Thoracic aorta (tissue), 2 donors: ENCODE results near the gene GGT7. TPM values are rescaled to one million over a fixed set of nuclear protein-coding genes. Genes with fewer than 3 reads are reported as not detected.
A peak's percentile ranks its signal among the peaks of the same experiment; 100 is the strongest.

Experiments
- ATAC-seq: fragments of 150-250 bp; one replicate; pipeline ENCODE4 v1.8.0; 2017; ENCODE audit warnings: low read depth; ENCODE audit not compliant: insufficient number of reproducible peaks, low FRiP score
- DNase-seq: peaks from one replicate; pipeline ENCODE4 v3.0.0-alpha.2; 2020; ENCODE audit warnings: low spot score
- H3K27ac ChIP-seq, 2 donors: fragments of 200-600 bp; sonication (generic); 1 replicate in 1 of 2; 2 replicates in 1 of 2; pipeline ENCODE4 v1.5.1; 2016; ENCODE audit warnings: mild to moderate bottlenecking in 2 of 2, moderate library complexity in 2 of 2
- H3K27me3 ChIP-seq: fragments of 200-600 bp; sonication (generic); replicated peaks from 2 replicates; pipeline ENCODE4 v1.6.0; 2016; ENCODE audit warnings: mild to moderate bottlenecking; ENCODE audit not compliant: insufficient read depth
- H3K36me3 ChIP-seq: fragments of 200-600 bp; sonication (generic); one replicate; pipeline ENCODE4 v1.5.1; 2016
- H3K4me1 ChIP-seq, 2 donors: fragments of 200-600 bp; sonication (generic); 1 replicate in 1 of 2; 2 replicates in 1 of 2; pipeline versions ENCODE4 v1.5.1 to v1.6.0; 2016; ENCODE audit warnings: low read depth in 2 of 2, mild to moderate bottlenecking in 1 of 2; ENCODE audit not compliant: control insufficient read depth in 1 of 2
- H3K4me3 ChIP-seq: fragments of 200-600 bp; sonication (generic); 2 replicates; pipeline ENCODE4 v1.5.1; 2016; ENCODE audit warnings: mild to moderate bottlenecking
- H3K9me3 ChIP-seq: fragments of 200-600 bp; sonication (generic); 2 replicates; pipeline ENCODE4 v1.5.1; 2016
- total RNA-seq, 2 donors: library from RNA; depleted of rRNA; stranded (reverse); fragments of >200 nt; gene quantifications; one replicate each; pipeline versions ENCODE4 v1.1.0 to v1.2.3, GENCODE V29; 2016
- TF ChIP-seq, protein P1 (sequence below): fragments of 200-600 bp; sonication (generic); IDR thresholded peaks from one replicate; pipeline ENCODE4 v1.5.1; 2019; ENCODE audit warnings: antibody characterized with exemption

Gene GGT7, protein sequence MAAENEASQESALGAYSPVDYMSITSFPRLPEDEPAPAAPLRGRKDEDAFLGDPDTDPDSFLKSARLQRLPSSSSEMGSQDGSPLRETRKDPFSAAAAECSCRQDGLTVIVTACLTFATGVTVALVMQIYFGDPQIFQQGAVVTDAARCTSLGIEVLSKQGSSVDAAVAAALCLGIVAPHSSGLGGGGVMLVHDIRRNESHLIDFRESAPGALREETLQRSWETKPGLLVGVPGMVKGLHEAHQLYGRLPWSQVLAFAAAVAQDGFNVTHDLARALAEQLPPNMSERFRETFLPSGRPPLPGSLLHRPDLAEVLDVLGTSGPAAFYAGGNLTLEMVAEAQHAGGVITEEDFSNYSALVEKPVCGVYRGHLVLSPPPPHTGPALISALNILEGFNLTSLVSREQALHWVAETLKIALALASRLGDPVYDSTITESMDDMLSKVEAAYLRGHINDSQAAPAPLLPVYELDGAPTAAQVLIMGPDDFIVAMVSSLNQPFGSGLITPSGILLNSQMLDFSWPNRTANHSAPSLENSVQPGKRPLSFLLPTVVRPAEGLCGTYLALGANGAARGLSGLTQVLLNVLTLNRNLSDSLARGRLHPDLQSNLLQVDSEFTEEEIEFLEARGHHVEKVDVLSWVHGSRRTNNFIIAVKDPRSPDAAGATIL
- 10 to 100 TPM; 22.2 to 41.4 TPM for total RNA-seq

DNA sequence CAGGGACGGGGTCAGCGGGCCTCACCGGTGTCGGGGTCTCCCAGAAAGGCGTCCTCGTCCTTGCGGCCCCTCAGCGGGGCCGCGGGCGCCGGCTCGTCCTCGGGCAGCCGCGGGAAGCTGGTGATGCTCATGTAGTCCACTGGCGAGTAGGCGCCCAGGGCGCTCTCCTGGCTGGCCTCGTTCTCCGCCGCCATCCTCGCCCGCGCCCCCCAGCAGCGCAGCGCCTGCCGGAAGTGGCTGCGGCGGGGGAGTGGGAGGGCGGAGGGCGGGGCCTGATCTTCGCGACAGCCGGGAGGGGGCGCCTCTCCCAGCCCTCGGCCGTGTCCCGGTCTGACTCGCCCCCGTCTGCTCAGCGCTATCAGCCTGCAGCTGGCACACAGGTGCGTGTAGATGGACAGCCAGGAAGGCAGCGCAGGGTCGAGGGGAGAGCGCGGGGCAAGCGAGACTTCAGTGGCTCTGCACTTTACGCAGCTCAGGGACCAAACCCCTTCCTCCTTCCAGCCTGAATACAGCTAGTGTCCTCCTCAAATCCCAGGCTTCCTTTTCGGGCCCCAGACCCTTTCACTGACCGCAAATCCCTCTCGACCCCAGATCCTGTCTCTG, at the start of gene GGT7:
GGT7 (minus strand) TSS at position 235 of the 603 bp plus-strand sequence; CDS start at position 194, 41 bp downstream.
- TF ChIP-seq, protein P1, sequence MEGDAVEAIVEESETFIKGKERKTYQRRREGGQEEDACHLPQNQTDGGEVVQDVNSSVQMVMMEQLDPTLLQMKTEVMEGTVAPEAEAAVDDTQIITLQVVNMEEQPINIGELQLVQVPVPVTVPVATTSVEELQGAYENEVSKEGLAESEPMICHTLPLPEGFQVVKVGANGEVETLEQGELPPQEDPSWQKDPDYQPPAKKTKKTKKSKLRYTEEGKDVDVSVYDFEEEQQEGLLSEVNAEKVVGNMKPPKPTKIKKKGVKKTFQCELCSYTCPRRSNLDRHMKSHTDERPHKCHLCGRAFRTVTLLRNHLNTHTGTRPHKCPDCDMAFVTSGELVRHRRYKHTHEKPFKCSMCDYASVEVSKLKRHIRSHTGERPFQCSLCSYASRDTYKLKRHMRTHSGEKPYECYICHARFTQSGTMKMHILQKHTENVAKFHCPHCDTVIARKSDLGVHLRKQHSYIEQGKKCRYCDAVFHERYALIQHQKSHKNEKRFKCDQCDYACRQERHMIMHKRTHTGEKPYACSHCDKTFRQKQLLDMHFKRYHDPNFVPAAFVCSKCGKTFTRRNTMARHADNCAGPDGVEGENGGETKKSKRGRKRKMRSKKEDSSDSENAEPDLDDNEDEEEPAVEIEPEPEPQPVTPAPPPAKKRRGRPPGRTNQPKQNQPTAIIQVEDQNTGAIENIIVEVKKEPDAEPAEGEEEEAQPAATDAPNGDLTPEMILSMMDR = peak; percentile 67
- Histone ChIP-seq H3K36me3 (no peaks in the 10 kb centered on the region), H3K9me3 (no peaks in the 10 kb centered on the region), H3K4me1 (peaks cover 8 to 41% of the 10 kb centered on the region in 2 donors), H3K4me3 (peak within 1 kb of the TSS; percentile 85), H3K27ac (peak within 1 kb of the TSS; percentile 69 to 75), H3K27me3 (no peaks in the 10 kb centered on the region)
- no peak for DNase-seq
- no peak for ATAC-seq

DNA sequence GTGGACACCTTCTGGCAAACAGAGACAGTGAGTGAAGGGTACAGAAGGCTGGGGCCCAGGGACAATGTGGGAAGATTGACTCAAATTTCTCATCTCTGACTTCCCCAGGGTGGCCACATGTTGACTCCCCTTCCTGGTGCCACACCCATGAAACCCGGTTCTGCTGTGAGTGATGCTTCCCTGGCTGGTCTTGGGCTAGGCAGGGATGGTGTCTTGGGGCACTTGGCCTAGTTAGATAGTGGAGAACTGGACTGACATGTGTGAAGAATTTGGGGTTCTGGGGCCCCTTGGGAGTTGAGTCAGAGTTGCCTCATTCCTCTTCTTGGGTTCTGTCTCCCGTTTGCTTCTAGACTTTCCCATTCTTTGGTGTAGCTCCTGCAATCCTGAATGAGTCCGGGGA, 48.8 kb upstream of the GGT7 start:
- peak overlapping the region; percentile 51 to 61 for H3K27ac ChIP-seq
- no peak overlapping the region for H3K4me3 ChIP-seq
- ATAC-seq (no peak), DNase-seq (no peak)
- no peaks in the 10 kb centered on the region for H3K9me3 ChIP-seq
- H3K4me1 ChIP-seq = peaks cover 9 to 19% of the 10 kb centered on the region in 2 donors
- TF ChIP-seq, protein P1 = no peak
- H3K27me3 ChIP-seq = no peaks in the 10 kb centered on the region
- peaks cover 16% of the 10 kb centered on the region for H3K36me3 ChIP-seq

DNA sequence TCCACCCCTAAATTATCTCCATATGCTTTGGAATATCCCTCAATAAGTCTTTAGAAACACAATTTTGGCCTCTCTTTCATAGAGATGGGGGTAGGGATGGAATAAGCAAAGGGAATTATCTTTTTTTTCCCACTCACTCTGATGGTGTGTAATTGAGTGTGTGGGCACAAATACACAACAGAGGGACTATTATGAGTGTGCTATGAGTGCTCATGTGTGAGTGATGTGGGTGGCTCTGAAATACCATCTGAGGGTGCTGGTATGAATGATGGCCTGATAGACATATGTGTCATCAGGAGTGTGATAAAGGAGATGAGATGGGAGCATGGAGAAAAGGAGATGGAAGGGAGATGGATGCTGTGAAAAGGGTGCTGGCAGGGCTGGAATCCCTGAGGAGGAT, 47.4 kb upstream of the GGT7 start:
- DNase-seq (no peak), ATAC-seq (no peak)
- Histone ChIP-seq H3K27ac (no peak overlapping the region), H3K4me3 (no peak overlapping the region), H3K9me3 (no peaks in the 10 kb centered on the region), H3K36me3 (peaks cover 6% of the 10 kb centered on the region), H3K4me1 (peaks cover 9 to 27% of the 10 kb centered on the region in 2 donors), H3K27me3 (no peaks in the 10 kb centered on the region)
- TF ChIP-seq, protein P1 = no peak

DNA sequence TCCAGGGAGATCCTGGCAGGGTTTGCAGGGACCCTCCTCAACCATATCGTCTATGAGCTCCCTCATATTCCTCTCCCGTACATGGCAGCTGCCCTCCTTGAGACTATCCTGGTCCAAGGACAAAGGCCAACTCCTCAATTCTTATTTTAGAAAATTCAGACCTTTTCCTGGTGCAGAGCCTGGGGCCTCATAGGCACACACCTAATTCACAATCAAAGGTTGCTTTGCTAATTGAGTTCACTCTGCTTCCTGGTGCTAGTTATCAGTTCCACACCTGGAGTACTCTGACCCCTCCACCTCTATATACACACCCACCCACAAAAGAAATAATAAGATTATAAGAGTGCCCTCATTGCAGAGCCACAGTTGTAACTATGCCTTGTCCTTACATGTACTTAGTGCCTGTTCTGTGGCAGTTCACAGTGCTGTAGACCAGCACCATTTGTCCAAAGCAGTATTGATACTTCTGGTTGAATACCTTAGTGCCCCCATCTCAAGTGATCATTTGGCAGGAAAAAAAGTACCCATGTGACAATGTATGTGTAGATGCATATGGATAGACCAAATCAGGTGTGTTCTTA, 44.2 kb upstream of the GGT7 start:
- Histone ChIP-seq H3K9me3 (no peaks in the 10 kb centered on the region), H3K4me3 (no peak overlapping the region), H3K27me3 (no peaks in the 10 kb centered on the region), H3K27ac (no peak overlapping the region), H3K36me3 (no peaks in the 10 kb centered on the region), H3K4me1 (peaks cover 0 to 23% of the 10 kb centered on the region in 2 donors)
- ATAC-seq (no peak), DNase-seq (no peak)
- TF ChIP-seq, protein P1 = no peak
